GM10847 (cell line): ENCODE data around the gene RBMS3.

ENCODE experiments used
- POLR2A ChIP-seq: IDR thresholded peaks from 2 replicates; pipeline ENCODE4 v1.6.1; 2011; ENCODE audit not compliant: insufficient read length; ENCODE audit errors: extremely low read depth

The RBMS3 gene

DNA sequence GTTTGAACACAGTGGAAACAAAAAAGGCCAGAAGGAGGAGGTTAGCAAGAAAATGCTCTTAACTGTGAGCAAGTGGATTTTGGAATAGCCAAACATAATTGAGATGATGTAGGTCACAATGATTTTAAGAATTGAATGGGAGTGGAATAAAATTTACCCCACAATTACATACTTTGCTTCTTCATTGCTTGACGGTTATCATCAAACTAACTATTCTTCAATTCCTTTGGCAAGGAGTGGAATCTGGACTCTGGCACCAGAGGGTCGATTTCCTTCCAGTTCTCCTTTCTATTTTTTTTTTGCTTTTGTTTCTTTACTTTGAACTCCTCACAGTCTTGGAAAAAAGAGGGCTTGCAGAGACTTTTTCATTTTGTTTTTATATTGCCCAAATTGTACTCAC lies 691.0 kb downstream of the RBMS3 start:
- no peak for TF ChIP-seq POLR2A

DNA sequence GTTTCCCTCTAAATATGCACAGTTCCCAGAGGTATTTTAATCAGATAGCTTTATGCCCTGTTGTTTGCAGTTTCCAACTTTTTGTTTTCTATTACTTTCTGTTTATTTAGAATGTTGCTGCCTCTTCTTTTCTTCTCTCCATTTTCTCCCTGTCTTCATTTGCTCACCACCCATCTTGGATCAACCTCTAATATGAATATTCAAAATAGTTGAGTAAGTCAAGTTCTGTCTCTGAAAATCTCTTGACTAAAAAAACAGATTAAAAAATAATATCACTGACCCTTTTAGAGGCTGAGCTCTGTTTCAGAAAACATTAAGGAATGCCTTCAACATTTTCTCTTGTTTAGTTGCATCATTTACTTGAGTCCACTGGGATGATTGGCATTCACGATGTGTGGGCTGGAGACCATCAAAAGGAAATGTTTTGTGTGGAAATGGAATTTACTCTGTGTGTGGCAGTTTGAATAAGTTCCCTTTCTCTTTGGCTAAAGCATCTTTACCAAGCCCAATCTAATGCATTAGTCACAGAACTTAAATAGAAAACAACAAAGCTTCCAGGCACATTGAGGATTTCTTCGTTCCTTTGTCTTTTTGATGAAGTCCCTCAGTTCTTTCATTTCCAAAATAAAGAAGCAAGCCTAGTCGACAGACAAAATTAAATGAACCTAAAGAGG lies 691.6 kb downstream of the RBMS3 start:
- TF ChIP-seq POLR2A: no peak

DNA sequence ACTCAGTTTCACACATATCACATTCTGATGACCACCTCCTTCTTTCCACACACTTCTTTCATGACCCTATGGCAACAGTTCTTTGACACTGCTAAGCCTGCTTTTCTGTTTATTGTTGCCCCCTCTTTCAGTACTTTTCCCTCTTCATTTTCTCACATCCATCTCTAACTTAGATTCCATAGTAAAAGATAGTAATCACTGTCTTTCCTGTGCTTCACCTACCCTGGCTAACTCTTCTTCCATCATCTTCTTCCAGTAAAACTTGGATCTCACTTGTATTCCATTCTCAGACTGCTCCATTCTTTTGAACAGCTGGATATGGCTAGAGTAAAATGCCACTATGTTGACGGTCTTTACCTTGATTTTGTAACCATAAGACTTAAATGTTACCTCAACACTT lies 692.9 kb downstream of the RBMS3 start:
- no peak for TF ChIP-seq POLR2A

DNA sequence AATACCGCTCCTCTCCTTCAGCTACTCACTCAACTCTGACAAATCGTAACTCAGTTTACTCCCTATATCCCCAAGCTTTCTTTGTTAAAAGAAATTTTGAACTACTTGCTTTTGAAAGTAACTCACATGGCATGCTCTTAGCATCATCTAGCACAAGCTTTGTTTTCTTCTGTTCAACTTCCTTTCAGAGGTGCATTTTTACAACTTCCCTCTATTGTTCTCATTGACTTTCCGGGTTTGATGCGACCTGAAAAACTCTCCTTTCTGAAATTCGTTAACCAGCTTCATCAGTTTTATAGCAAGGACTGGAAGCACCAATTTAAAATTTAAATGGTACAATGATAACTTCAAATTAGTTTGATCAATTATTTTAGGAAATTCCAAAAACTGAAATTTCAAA lies 696.0 kb downstream of the RBMS3 start:
- no peak for TF ChIP-seq POLR2A

DNA sequence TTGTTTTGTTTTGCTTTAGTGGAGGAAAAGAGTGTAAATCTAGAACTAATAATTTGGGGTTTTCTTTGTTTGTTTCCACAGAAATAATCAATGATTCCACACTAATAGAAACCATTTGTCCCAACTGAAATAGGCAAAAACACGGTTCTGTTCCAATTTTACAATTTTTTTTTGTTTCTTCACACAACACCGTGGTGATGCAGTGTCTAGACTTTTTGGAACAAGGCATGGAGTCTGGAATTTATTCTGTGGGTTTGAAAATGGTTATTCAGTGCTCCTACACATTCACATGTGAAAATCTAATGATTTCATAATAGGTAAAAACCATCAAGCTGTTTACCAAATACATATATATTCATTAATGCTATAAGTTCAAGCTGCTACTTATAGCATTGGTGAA lies 696.5 kb downstream of the RBMS3 start:
- no peak for TF ChIP-seq POLR2A

DNA sequence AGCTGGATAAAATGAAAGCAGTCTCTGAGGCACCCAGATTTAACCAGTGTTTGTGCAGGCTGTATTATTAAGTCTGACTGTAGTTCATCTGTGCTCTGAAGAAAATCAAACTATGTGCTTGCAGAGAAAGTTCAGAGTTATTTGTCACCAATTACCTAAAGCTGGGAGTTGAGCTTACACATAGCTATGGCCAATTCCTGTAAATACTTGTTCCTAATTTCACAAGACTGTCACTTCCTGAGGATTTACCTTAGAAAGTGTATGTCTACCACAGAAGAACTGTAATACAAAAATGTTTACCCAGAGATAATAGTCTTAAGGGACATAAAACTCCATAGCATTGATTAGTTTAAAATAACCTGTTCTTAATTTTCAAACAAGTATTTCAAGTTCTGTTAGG lies 697.2 kb downstream of the RBMS3 start:
- no peak for TF ChIP-seq POLR2A

DNA sequence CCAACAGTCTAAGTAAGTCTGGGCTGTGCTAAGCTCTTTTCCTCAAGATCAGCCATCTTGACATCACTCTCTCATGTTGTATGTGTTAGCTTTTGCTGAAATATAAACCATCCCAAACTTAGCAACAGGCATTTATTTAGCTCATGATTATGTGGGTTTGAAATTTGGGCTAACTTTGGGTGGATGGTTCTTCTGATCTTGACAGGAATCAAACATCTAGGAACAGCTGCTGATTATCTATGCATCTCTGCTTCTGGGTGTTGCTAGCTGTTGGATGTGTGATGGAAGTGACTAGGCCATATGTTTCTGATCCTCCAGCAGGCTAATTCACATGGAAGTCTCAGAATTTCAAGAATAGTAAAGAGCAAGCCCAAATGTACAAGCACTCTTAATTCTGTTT lies 710.3 kb downstream of the RBMS3 start:
- no peak for TF ChIP-seq POLR2A

DNA sequence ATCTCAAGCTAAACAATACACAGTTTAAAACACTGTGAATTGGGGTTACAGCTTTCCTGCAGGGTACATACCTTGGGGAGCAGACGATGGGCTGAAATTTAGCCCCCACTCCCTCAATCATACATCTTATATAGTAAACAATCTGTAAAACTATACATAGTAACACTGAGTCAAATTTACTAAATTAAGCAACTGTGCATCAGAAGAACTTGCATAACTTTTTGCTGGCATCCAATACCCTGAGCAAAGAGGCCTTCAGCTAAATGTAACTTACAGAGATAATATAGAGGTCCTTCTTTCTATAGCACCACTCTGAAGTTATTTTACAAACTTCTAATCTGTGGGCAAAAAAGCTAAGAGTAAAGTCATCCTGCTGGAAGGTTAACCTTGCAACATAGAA lies 721.9 kb downstream of the RBMS3 start:
- no peak for TF ChIP-seq POLR2A

DNA sequence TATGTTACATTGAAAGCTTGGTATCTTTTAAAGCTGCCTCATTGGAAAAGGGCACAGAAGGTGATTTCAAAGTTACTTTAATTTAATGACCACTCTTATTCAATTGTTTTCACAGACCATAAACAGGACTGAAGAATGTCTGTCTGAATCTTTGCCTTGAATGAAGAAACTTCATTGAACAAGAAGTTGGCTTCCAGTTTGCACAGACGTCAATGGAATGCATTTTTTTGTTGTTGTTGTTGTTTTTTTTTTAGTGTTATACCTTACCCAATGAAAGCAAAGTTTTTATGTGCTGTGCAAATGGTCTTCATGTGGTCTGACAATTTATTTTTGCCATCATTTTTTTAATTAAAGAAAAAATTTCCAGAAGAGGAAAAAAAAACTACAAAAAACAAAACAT lies 722.9 kb downstream of the RBMS3 start:
- TF ChIP-seq POLR2A: no peak

DNA sequence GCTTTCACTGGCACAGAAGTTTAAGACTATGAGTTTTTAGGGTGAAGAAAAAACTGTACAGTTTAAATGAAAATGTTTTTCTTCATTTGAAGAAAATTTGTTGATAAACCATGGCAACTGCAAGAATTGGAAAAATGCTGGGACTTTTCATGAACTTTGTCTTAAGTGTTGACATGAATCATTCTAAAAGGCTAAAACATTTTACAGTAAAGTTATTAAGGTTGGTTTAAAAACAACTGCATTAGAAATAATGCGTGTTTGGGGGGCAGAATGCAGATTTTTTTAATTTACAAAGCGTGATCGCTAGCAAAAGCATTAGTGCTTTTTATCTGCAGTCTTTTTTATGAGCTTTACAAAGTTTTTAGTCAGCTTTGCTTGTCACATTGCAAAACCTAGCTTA lies 723.6 kb downstream of the RBMS3 start:
- TF ChIP-seq POLR2A: no peak

DNA sequence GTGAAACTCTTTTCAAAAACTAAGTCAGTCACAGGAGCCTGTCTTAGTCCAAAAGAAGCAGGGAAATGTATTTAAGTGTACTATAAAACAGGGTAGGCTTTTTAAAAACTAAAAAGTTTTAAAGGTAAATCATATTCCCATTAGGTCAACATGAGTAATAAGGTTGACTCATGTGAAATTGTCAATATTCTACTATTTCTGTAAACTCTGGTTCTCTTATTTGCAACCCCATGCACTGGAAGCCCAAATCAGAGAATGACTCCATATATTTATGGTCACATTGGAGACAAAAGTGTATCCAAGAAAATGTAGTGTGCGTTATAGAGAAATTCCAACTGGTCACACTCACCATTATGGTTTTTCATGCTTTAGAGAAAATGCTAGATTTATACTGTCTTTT lies 725.2 kb downstream of the RBMS3 start:
- no peak for TF ChIP-seq POLR2A

DNA sequence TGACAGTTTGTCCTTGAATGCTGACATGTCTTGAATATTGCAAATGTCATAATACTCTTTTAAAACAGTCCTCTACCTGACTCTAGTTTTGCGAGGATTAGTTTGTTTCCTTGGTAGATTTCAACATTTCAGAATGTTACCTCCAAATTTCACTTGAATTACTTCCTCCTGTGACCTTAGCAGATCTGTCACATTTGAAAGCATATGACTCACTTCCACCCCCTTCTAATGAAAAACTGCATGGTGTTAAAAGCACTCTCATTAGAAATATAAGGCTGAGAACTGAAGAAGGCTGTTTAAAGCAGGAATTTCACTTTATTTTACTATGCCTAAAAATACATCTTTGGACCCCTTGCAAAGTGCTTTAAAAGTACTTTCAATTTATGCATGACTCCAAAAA lies 726.8 kb downstream of the RBMS3 start:
- TF ChIP-seq POLR2A: no peak

DNA sequence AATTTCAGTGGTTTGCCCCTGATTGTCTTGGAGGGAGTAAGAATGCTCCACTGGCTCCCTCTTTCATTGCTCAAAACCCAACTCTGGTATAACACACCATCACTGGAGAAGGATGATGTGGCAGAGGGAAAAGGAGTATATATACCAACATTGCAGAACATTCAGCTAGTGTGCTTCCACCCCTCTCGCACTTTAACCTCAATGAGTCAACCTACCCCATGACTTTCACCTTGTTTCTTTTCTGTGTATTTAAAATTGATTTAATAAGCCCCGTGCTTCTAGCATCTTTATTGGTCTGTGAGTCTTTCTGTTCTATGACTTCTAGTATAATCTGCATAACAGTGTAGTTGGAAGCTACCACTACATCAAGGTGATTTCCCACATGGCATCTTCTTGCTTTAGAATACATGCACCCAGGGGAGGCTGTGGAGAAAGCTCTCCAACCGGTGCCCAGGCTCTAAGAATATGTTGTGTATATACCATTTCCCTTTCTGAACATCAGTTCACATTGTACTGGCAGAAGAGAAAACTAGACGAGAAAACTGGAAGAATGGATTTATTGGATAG lies 730.4 kb downstream of the RBMS3 start:
- TF ChIP-seq POLR2A: no peak

DNA sequence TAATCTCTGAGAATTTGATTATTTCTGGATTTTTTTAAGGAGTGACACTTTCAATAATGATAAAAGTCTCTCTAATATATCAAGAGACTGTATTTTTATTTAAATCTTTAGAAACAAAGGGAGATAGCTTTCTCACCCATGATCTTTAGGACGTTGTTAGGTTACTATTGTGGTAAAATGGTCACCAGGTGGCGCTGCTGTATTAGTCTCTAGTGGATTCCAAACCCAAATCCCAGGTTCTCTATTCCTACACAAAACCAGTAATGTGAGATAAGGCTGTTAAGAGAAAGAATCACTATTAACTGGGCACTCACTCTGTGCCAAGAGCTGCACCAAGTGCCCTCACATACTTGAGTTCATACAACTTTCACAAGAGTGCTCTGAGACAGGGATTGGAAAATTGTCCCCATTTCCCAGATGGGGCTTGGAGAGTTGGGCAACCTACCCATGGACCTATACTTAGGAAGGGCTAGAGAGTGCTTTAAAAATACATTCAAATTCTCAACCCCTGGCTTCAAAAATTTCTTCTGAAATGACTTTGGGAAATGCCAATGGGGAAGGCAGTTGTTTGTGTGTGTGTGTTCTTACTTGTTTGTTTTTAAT lies 732.2 kb downstream of the RBMS3 start:
- TF ChIP-seq POLR2A: no peak

DNA sequence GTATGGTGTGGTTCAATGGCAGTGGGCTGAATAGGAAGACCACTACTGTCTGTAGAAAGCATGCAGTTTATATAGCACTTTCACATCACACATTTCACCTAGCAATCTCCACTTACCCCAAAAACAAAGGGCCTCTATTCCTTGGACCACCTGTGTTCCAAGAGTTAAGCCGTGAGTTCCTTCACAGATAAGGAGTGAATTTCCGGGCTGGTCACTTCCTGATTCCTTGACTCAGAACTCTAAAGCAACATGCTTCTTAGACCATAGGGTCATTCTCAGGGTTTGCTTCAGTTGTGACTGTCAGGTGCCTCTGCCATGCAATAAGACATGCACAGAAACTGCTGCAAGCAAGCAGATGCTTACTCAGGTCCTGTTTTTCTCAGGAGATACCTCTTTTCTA lies 737.0 kb downstream of the RBMS3 start:
- TF ChIP-seq POLR2A: no peak

DNA sequence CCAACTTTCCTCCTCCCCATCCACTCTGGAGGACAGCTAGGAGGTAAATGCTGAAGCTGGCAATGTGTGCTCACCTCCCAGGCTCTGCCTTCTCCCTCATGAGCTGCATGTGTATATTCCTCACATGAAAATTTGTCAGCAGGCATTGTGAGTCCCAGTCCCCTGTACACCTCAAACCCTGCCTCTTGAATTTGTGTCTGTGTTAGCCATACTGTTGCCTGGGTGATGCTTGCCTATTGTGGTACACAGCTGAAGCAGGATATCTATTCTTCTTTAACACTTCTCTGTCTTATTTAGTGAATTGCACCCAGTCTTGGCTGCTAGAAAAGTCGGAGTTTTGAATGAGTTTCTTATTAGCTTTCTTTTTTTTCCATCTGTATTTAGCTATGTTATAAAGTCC lies 739.5 kb downstream of the RBMS3 start:
- TF ChIP-seq POLR2A: no peak

DNA sequence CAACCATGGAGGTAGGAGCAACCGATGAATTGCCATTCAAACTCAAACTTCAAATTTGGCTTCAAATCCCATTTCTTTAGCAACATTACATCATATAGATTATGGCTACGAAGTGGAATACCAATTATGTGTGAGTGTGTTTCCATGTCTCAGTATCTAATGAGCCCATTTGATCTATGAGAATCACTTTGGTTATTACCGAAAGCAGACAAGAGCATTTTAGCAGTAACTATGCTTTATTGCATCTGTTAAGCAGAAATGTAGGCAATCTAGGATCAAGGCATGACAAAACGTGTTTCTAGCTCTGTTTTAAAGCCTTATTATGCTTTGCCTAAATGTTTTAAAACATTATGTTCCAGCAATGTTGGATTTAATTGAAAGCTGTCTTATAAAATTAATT lies 743.6 kb downstream of the RBMS3 start:
- TF ChIP-seq POLR2A: no peak

DNA sequence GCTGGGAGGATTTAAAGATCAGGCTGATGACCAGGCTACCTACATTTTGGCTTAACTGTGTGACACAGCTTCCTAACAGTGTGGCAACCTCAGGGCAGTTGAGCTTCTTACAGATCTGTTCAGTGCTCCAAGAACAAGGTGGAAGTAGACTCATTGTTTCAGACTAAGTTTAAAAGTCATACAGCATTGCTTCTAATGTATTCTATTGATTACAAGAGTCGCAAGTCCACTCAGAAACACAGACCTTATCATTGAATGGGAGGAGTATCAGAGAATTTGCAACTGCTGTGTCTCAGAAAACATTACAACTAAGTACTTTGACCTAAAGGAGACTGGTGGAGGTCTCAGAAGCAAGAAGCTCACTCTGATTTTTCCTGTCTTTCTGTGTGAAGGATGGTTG lies 746.0 kb downstream of the RBMS3 start:
- no peak for TF ChIP-seq POLR2A
